NCI-H345 treated with DMSO at 0.1 percent for 48 hours (cell line): ENCODE data around the gene SHB.

Experiments used
- DNase-seq: peaks from one replicate; lab custom pipeline; 2025; ENCODE audit not compliant: unreplicated experiment; lab: John Stamatoyannopoulos, UW

Gene SHB

GRCh38 chr9:37939575-37940095, 129.4 kb downstream of the SHB start:
- no peak for DNase-seq

- DNase-seq, result no peak
Observed at GRCh38 chr9:37938121-37938891, 130.7 kb downstream of the SHB start.

DNA sequence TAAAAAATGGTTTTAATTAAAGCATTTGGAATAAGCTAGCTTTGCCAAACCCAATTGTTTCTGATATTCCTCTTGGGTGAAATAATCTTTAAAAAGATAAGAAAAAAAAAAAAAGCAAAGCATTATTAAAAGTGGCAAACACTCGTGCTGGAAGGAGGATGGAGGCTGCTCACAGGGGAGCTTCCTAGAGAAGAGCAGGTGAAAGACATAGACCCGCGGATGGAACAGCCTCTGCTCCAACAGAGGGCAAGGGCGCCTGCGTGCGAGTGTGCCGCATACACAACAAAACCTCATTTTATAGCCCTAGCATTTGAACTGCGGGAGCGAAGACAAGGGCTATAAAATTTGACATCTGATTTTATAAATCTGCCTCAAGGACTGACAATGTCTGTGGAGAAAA, 131.7 kb downstream of the SHB start:
- DNase-seq, result no peak

DNA sequence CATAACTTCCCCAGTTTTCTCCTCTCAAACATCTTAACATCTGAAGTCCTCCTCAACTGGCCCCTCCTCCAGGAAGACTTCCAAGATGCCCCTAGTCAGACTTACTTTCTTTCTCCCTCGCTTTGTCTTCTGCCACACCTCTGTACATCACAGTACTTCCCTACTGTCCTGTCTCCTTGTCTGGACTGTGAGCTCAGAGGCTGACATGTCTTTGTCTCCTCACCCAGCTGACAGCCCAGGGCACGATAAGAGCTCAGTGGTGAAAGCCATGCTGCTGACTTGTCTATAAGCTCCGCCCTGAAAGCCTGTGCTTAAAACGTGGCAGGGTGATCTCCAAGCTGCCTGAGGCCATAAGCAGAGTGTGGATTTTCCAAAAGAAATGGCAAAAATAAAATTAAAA, 132.1 kb downstream of the SHB start:
- no peak for DNase-seq

DNA sequence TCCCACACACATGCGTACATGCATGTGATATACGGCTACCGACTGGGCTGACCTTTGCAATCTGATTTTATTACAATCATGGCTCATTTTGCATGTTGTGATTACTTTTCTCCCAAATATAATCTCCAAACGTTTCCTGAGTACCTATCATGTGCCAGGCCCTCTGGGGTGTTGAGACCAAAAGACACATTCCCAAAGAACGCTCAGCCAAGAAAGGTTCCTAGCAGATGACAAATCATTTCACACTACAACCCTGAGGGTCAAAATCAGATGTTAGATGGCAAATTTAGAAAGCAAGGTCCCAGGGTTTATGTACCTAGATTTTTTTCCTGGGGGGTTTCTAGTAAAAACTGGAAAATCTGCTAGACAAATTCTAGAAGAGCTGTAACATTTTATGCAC, 132.7 kb downstream of the SHB start:
- no peak for DNase-seq

DNA sequence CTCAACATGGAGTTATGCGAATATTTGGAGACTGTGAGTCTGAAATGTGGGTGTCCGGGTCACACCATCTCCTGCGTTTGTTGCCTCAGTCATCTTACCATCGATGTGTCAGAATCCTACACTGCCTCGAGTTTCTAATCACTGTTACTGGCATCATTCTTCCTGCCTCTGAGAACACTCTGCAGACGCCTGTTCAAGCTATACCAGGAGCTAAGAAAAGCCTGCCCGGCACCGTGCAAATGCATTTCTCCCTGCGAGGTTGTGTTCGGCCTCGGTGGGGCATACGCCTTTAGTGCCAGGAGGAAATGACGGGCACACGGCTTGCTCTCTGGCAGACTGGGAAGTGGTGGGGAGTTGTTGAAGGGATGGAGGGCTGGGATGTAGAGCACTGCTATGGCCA, 133.9 kb downstream of the SHB start:
- DNase-seq, result no peak

DNA sequence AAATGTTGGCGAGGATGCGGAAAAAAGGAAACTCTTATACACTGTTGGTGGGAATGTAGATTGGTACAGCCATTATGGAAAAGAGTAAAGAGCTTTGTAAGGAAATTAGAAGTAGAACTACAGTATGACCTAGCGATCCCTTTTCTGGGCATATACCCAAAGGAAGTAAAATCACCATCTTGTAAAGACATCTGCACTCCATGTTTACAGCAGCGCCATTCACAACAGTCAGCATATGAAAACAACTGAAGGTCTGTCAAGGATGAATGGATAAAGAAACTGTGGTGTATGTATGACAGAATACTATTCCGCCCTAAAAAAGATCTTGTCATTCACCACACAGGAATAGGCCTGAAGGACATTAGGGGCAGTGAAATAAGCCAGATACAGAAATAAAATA, 137.4 kb downstream of the SHB start:
- no peak for DNase-seq

GRCh38 chr9:37929441-37929895, 139.6 kb downstream of the SHB start:
- DNase-seq, result no peak

GRCh38 chr9:37928552-37929430, 140.2 kb downstream of the SHB start:
- DNase-seq, result no peak

DNA sequence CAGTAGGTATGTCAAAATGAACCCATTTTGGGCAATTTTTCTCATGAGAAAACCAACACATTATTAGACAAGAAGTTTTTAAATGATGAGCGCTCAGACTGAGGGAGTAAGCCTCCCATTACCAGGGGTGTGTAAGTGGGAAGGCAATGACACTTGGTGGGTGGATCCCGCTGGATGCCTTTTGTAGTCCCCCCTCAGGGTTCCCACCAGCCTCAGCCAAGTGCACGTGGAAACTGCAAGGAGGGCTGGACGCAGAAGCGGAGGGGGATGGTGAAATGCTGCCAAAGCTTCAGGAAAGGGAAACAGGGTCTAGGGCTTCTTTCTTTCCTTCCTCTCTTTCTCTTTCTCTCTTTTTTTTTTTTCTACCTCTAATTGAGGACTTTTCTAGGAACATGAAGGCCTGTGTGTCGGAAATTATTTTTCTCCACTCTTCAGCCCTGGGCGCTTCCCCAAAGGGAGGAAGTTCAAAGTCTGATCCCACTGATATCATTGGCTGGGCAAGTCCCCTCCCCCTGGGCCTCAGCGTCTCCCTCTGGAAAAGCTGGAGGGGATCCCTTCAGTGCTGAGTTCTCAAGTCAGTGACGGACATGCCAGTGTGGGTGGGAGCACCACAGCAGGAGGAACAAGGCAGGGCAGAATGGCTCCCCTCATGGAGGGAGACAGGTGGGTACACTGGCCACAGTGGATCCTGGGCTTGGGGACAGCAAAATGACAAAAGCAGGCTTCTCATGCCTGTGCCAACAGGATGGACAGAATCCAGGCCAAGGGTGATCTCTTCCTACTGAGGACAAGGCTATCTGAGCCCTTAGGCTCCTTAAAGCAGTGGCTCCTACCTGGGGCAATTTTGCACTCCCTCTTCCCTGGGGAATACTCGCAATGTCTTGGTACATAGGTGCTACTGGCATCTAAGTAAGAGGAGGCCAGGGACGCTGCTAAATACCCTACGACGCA, 141.2 kb downstream of the SHB start:
- DNase-seq, result no peak

DNA sequence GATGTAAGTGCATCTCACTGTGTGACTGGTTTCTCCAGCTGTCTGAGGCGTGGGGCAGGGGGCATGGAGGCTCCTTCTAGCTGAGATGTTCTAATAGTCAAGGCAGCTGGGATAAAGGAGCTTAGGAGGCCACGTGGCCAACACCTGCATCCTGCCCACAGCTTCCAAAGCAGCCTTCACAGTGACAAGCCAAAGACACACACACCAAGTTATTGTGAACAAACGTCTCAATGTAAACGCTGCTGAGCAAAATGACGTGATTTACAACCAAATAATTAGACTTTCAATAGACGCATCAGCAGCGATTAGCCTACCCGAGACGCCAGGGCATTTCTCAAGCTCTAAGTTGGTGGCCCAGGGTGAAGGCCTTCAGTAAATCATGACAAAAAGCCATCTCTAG, 141.9 kb downstream of the SHB start:
- DNase-seq, result no peak

DNA sequence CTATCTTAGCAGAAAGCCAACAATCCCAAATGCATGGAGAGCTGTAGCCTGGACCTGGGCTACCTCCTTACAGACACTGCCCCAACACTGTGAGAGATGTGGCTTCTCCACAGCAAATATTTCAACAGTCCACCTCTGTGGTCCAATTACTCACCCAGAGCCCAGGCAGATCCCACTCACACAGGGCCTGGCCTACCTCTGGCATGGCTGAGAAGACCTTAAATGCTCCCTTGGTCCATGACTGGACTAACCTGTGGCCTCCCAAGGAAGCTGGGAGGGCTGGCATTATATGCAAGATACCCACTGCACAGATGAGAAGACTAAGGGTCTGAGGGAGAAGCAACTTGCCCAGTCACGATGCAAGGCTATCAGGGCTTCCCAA, 142.3 kb downstream of the SHB start:
- DNase-seq, result no peak

DNA sequence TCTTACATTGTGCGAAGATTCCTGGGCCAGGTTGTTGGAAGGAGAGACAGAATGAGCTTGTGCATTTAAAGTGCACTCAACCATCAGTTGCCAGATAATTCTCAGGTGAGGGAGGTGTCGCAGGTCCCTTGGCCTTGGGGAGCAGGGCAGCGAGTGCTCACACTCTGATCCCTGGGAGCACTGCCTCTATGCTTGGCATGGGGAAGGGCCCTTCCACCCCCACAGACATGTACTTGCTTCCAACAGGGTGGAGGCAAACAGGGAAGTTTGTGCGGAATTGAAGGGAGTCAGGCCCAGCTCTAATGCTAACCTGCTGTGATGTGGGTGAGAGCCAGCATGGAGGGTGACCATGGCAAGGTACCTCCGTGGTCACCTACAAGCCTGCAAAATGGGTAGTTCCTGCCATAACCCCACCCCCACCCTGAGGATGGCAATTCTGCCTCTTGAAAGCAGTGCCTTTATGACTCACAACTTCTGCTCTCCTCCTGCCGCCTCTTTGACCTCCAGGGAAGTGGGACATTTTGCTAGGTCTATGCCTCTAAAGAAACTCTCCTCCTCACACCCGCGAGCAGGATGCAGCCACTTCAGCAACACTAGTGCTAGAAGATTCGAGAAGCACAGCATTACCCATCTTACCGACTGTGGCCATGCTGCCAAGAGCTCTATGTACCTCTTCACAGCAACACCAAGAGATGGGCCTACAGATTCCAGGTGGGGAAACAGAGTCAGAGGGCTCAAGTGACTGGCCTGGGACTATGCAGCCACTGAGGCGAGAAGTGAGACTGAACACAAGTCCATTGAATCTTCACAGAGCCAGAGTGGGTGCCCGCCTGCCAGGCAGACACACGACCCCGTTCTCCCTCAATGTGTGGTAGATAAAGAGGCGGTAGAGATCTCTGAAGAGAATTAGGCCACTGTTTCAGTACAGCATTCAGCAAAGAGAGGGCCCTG, 143.0 kb downstream of the SHB start:
- no peak for DNase-seq

GRCh38 chr9:37925006-37925405, 144.0 kb downstream of the SHB start:
- no peak for DNase-seq

DNA sequence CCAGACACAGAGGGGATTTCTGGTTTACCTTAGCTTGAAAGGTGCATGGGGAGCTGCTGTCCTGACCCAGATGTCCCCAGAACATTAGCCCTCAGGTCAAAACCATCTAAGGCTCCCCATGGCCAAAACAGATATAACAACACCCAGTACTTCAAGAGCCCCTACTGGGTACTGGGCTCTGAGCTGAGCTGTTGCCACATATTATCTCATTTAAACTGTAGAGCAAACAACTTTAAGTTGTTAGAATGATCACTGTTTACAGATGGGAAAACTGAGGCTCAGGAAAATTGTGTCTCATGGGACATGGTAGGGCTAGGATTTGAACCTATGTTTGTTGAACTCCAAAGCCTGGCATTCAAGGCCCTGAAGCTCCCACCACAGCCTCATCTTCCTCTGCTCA, 144.5 kb downstream of the SHB start:
- no peak for DNase-seq

- DNase-seq, result no peak
Observed at GRCh38 chr9:37923796-37924427, 145.1 kb downstream of the SHB start.

- DNase-seq, result no peak
Observed at GRCh38 chr9:37923118-37923795, 145.8 kb downstream of the SHB start.

- no peak for DNase-seq
Observed at GRCh38 chr9:37922363-37923117, 146.5 kb downstream of the SHB start.
